ENCODE data around the gene CEBPZ. TPM values are rescaled to one million over a fixed set of nuclear protein-coding genes. Genes with fewer than 3 reads are reported as not detected.

CEBPZ gene
- total and polyA plus RNA-seq, 2 donors (not counting 1 experiment from before 2014, with no cell fraction given), result 5.3 to 56.5 TPM

DNA sequence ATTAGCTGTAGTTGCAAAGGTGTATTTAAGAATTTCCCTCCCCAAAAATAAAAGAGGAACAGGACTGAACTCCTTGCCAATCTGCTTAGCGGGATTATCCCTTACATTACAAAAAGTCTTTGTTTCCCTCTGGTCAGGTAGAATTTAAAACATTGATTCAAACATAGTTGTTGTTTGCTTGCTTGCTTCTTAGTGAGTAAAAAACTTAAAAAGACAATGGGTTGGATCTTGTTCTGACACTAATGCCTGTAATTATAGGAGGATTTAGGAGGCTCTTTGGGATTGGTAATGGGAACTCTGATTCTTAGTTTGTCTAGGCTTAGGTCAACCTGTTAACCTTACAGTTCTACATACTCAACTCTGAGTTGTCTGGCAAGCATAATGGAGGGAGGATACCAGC is 38.8 kb downstream of the CEBPZ start:
- Histone ChIP-seq H3K4me2 (replicated peaks; ENCODE audit: low read depth, low read length, poor library complexity, severe bottlenecking) (no peak overlapping the region), H3K27ac (ENCODE audit: low read length in 2 of 2) (no peak overlapping the region), H3K27me3 (replicated peaks in 1 of 4; ENCODE audit: control extremely low read depth in 1 of 4, control insufficient read depth in 3 of 4, insufficient read depth in 4 of 4, low read length in 3 of 4) (no peaks in the 10 kb centered on the region), H3K4me1 (ENCODE audit: control insufficient read depth in 2 of 2, insufficient read depth in 2 of 2, low read length in 2 of 2) (peaks cover 7 to 14% of the 10 kb centered on the region in 2 donors), H3K36me3 (replicated peaks in 1 of 2; ENCODE audit: control extremely low read depth in 1 of 2, control insufficient read depth in 1 of 2, extremely low read depth in 1 of 2, insufficient read depth in 2 of 2, low read length in 1 of 2) (no peaks in the 10 kb centered on the region), H4K20me1 (ENCODE audit: control insufficient read depth, insufficient read depth, low read length, poor library complexity, severe bottlenecking) (no peaks in the 10 kb centered on the region), H3K79me2 (ENCODE audit: control insufficient read depth, insufficient read depth, low read length) (peaks cover 10% of the 10 kb centered on the region), H2AFZ (ENCODE audit: insufficient read depth, low read depth, low read length, poor library complexity, severe bottlenecking) (no peak overlapping the region), H3K4me3 (ENCODE audit: control extremely low read depth in 1 of 5, extremely low read depth in 1 of 5, insufficient read depth in 1 of 5, low read depth in 2 of 5, low read length in 4 of 5) (no peak overlapping the region), H3K9me3 (ENCODE audit: control extremely low read depth in 1 of 3, control insufficient read depth in 2 of 3, insufficient read depth in 1 of 3, low read length in 2 of 3) (peaks cover 0 to 5% (median 0%) of the 10 kb centered on the region in 3 donors), H3K9ac (ENCODE audit: low read length) (no peak overlapping the region)
- no peak overlapping the region for H3K27ac Mint-ChIP-seq
- no CpG with 5 or more reads among the region's 1 CpG for WGBS (ENCODE audit: insufficient coverage)
- DNase-seq (no peak), ATAC-seq (ENCODE audit: low read depth) (no peak)
- CTCF ChIA-PET, result interaction anchor here (0.7 kb wide), 1 partner anchor 1724 kb away, joined by 3 read pairs; no protein-coding TSS in a partner anchor
- no peak overlapping the region for H3K4me3 Mint-ChIP-seq
- TF ChIP-seq, protein P1, sequence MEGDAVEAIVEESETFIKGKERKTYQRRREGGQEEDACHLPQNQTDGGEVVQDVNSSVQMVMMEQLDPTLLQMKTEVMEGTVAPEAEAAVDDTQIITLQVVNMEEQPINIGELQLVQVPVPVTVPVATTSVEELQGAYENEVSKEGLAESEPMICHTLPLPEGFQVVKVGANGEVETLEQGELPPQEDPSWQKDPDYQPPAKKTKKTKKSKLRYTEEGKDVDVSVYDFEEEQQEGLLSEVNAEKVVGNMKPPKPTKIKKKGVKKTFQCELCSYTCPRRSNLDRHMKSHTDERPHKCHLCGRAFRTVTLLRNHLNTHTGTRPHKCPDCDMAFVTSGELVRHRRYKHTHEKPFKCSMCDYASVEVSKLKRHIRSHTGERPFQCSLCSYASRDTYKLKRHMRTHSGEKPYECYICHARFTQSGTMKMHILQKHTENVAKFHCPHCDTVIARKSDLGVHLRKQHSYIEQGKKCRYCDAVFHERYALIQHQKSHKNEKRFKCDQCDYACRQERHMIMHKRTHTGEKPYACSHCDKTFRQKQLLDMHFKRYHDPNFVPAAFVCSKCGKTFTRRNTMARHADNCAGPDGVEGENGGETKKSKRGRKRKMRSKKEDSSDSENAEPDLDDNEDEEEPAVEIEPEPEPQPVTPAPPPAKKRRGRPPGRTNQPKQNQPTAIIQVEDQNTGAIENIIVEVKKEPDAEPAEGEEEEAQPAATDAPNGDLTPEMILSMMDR (IDR thresholded peaks at IDR 0.05), result no peak
- no peak for TF ChIP-seq EZH2 (IDR thresholded peaks at IDR 0.05; ENCODE audit: borderline replicate concordance, insufficient read depth, low read depth, low read length, poor library complexity, severe bottlenecking)
- intact Hi-C loops (cut with micrococcal nuclease), result no loop called here
- POLR2A ChIA-PET, result interaction anchor here (0.7 kb wide), 1 partner anchor 59 kb away, joined by 5 read pairs; no protein-coding TSS in a partner anchor
- H3K9me3 Mint-ChIP-seq (ENCODE audit: insufficient read depth), result no peaks in the 10 kb centered on the region
- H3K4me1 Mint-ChIP-seq, result peaks cover 12% of the 10 kb centered on the region
- H3K27me3 Mint-ChIP-seq, result no peaks in the 10 kb centered on the region

DNA sequence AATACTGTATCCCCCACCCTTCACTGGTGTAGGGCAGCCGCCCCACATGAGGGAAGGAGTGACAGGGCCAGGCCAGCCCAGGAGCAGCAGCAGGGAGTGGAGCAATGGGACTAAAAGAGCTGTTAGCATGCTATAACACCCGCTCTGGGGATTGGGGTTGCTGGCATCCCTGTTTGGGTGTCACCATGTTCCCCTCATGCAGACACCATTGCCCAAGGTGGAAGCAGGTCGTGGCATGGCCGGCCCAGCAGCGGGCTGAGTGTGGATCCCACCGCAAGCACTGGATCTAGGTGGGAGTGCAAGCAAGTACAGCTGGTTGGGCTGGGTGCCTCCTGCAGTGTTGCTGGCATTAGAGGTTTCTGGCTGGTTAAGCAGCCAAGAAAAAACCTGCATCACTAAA is 39.6 kb downstream of the CEBPZ start:
- intact Hi-C loops (cut with micrococcal nuclease), result no loop called here
- Histone ChIP-seq H3K4me2 (replicated peaks; ENCODE audit: low read depth, low read length, poor library complexity, severe bottlenecking) (no peak overlapping the region), H3K4me3 (ENCODE audit: control extremely low read depth in 1 of 5, extremely low read depth in 1 of 5, insufficient read depth in 1 of 5, low read depth in 2 of 5, low read length in 4 of 5) (no peak overlapping the region), H3K9ac (ENCODE audit: low read length) (no peak overlapping the region), H3K79me2 (ENCODE audit: control insufficient read depth, insufficient read depth, low read length) (peaks cover 2% of the 10 kb centered on the region), H3K4me1 (ENCODE audit: control insufficient read depth in 2 of 2, insufficient read depth in 2 of 2, low read length in 2 of 2) (peaks cover 0 to 7% of the 10 kb centered on the region in 2 donors), H2AFZ (ENCODE audit: insufficient read depth, low read depth, low read length, poor library complexity, severe bottlenecking) (no peak overlapping the region), H3K36me3 (replicated peaks in 1 of 2; ENCODE audit: control extremely low read depth in 1 of 2, control insufficient read depth in 1 of 2, extremely low read depth in 1 of 2, insufficient read depth in 2 of 2, low read length in 1 of 2) (no peaks in the 10 kb centered on the region), H4K20me1 (ENCODE audit: control insufficient read depth, insufficient read depth, low read length, poor library complexity, severe bottlenecking) (no peaks in the 10 kb centered on the region), H3K9me3 (ENCODE audit: control extremely low read depth in 1 of 3, control insufficient read depth in 2 of 3, insufficient read depth in 1 of 3, low read length in 2 of 3) (peaks cover 0 to 5% (median 0%) of the 10 kb centered on the region in 3 donors), H3K27ac (ENCODE audit: low read length in 2 of 2) (no peak overlapping the region), H3K27me3 (replicated peaks in 1 of 4; ENCODE audit: control extremely low read depth in 1 of 4, control insufficient read depth in 3 of 4, insufficient read depth in 4 of 4, low read length in 3 of 4) (no peaks in the 10 kb centered on the region)
- H3K4me1 Mint-ChIP-seq, result peaks cover 6% of the 10 kb centered on the region
- no peak overlapping the region for H3K27ac Mint-ChIP-seq
- TF ChIP-seq, protein P1 (IDR thresholded peaks at IDR 0.05), result no peak
- no peak for TF ChIP-seq EZH2 (IDR thresholded peaks at IDR 0.05; ENCODE audit: borderline replicate concordance, insufficient read depth, low read depth, low read length, poor library complexity, severe bottlenecking)
- no peaks in the 10 kb centered on the region for H3K9me3 Mint-ChIP-seq (ENCODE audit: insufficient read depth)
- 90% methylated on average over 6 of the region's 6 CpGs for WGBS (ENCODE audit: insufficient coverage)
- ATAC-seq (ENCODE audit: low read depth), result no peak
- no peak for DNase-seq
- peaks cover 3% of the 10 kb centered on the region for H3K27me3 Mint-ChIP-seq
- POLR2A ChIA-PET, result interaction anchor here (0.7 kb wide), 1 partner anchor 27 kb away, joined by 9 read pairs; no protein-coding TSS in a partner anchor
- CTCF ChIA-PET, result no interaction called here
- no peak overlapping the region for H3K4me3 Mint-ChIP-seq
